ENCODE data around the gene CDON.
"Not testable (repeated sequence)": the region's sequence is repeated elsewhere in the genome, so short reads cannot be mapped to it uniquely, and the experiment has no call there.

The CDON gene

DNA sequence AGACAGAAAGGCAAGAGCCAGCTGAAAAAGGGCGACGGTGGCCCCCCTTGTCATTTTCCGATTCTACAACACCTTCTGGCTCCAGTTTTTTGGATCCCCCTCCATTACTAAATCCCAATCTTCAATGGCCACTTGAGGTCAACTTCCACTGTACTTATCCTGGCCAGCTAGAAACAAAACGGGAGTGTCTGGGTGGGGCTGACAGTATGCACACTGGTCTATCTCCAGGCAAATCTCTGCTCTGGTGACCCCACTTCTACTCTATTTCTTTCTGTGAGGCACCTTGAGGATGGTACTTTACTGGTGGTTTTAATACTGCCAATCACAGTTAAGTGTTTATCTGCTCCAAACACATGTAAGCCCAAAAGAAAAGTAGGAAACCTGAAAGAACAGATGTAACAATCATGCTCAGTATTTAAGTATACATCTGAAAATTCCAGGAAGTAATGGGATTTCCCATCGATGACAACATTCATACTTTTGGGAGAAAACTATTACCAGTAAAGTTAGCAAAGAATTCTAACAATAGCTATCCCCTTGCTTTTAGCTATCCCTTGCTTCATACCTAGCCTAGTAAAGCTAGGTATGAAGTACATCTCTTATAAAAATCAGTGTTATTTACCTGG, 16.0 kb downstream of the CDON start:
- DNase-seq, result no peak

DNA sequence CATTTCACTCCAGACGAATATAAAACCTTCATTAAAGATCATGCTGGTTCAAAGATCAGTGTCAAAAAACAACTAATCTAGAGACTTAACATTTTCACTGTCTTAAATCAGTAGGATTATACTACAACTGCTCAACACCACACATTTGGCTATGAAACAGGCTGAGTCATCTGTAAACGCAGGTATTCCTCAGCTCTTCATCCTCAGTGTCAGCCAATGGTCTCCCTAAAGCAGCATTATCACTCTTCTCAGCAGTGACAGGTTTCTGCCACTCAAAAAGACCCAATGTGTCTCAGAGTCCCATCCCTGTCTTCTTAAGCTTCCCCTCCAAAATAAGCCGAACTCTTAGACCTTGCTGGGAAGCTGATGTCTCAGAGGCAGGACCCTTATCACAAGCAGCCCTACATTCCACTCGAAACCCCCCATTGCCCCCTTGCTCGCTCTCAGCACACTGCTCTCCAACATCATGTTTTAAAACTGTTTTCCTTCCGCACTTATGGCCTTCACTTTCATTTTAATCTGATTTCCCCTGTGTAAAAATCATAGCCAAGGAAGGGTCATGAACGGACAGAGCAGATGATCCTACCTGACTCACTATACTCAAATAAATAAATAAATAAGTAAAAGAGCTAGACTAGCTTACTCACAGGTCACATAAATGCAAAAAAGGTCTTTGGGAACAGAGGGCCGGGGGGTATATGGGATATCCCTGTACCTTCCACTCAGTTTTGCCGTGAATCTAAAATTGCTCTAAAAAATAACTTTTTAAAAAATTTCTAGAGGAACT, 23.0 kb downstream of the CDON start:
- no peak for DNase-seq

DNA sequence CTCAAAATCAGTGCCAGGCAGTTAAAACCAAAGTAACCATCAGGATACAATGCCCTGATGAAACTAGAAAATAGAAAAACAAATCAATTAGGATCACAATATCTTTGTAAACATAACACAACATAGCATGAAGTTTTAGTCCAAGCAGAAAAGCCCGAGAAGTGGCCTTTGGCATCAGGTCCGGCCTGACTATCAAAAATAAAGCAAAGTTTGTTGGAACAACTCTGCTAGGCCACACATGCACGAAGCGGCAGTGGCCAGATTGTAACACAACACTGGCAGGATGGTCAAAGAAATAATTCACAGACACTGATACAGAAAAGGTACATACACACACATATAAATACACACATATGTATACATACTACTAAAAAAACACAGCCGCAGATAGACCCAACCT, 26.9 kb downstream of the CDON start:
- DNase-seq, result no peak

DNA sequence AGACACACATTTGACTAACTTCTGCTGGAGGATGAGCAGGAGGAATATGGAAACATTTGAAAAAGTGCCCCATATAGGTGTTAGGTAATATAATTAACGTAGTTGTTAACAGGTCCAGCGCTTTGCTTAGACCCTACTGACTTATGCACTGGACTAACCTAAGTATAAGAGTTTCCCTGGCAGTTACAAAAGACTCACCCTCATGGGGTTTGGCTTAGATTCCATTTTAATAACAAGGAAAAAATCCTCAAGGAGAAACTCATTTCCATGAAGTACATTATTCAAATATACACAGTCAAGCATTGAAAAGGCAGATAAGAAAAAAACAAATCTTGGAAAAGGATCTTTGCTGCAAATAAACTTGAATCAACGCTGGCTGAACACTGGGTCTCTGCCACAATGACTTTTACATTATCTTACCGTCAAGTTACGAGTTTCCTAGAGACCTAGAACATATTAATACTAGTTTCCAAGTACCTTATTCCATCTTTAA, 27.7 kb downstream of the CDON start:
- DNase-seq, result no peak

DNA sequence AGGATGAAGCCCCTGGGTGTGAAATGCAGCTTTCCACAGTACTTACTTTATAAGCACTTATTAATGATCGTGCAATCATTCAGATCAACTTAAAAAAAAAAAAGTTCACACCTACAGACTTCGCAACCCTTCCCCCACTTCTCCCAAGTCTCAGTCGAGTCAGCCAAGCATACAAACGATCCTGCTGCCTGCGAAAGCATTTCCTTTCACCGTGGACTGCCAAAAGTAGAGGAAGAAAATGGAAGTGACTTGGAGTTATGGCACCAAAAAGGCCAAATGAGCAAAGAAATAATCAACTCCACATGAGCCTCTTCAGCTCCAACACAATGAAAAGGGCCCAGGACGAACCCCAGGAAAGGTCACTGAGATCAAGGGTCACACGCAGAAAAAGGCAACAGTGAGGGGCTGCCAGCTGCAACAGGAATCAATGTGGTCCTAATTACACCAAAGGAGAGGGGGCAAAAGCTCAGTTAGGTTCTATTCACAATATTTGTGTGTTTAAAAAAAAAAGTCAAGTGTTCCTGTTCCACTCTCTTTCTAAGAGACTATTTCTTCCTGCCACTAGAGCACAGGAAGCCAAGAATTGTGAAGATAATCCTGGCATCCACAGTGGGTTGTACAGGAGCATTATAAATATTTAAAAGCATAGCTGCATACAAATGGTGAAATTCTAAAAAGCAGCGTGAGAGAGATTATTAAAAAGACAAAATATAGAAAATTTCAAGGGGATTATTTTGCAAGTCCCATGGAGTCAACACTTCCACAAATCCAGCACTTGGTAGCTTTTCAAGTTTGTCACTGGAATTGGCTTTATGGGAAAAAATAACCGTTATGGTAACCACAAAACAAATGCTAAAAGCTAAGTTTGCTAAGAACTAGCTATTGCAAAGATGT, 28.4 kb downstream of the CDON start:
- no peak for DNase-seq

DNA sequence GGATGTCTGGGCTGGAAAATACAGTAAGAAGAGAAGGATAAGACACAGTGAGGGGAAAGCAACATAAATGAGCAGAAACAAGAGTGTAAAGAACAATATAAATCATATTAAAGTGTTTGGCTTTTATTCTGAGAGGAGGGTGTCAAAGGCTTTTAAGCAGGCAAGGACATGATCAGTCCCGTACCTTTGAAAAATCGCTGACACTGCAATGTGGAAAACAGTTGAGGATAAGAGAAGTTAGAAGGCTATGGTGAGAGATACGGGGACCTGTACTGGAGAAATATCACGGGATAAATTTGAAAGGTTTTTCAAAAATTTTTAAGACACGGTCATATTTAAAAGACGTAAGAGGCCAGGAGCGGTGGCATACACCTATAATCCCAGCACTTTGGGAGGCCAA, 30.3 kb downstream of the CDON start:
- DNase-seq, result no peak

DNA sequence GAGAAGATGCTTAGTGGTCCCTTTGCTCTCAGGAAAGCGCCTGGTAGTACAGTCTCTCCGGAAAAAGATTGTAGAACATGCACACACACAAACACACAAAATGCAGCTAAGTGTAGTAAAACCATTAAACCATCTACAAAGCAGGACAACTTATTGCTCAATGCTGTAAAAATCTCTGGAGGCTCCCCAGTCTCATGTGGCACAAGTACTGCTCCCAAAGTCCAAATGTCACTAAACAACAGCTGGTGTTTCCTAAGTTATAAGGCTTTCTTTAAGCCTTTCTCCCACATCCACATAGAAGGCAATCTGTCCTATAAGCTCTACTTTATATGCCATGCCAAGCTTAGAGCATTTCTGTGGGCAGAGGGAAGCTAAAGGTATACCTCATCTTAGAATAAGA, 32.9 kb downstream of the CDON start:
- DNase-seq, result no peak

DNA sequence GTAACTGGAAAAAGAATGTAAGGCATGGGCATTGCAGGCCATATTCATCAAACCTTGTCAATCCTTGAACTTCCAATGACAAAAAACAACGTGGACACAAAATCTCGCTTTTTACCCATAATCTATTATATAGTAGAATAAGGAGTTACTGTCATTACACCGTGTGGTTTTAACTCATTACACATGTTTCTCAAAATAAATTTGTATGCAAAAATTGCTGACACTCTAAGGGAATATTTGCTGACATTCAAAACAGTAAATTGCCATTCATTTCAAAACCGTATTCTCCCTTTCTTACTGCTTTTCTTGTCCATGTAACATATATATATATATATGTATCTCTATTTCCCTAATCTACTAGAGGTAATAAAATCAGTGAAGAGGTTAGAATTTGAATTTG, 33.4 kb downstream of the CDON start:
- DNase-seq, result no peak

DNA sequence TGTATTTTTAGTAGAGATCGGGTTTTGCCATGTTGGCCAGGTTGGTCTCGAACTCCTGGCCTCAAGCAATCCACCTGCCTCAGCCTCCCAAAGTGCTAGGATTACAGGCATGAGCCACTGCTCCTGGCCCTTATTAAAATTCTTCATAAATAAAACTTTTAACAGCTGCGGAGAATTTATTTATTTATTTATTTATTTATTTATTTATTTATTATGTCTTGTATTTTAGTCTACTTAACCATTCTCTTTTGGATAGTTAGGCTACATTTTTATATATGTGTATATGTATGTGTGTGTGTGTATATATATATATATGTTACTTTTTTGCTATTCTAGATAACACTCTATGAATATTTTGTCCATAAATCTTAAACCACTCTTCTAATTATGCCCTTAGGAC, 34.1 kb downstream of the CDON start:
- not testable (repeated sequence) for DNase-seq

DNA sequence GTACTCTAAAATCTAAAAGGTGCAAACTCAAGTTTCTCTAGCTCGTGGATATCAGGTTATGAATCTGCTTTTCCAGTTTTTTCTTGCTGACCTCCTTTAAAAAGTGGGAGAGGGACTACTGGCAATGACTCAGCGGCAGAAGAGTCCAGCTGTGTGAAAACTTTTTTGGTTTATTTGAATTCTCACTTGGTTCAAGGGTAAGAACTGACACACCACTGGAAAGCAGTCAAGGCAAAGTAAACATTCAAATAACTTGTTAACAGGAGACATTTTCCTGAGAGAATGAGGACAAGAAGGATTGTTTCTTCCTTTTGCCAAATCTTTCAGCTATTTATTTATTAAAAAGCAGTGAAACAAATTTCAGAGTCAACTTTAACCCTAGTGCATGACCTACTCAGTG, 36.1 kb downstream of the CDON start:
- DNase-seq, result no peak

DNA sequence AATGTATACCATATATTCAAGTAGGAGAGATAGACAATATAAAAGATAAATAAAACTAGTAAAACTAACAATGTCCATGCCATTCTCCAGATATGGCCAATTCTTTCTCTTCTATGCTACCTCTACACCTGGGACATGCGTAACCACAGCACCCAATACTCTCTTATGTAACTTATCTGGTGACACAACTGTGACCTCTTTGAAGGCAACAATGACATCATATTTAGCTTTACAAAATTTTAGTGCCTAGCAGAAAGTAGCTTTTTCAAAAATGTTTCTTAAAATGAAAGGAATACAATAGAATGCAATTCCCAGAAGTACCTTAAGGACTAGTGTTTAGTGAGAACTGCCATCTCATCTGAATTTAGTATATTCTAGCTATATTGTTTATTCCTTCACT, 36.8 kb downstream of the CDON start:
- no peak for DNase-seq

DNA sequence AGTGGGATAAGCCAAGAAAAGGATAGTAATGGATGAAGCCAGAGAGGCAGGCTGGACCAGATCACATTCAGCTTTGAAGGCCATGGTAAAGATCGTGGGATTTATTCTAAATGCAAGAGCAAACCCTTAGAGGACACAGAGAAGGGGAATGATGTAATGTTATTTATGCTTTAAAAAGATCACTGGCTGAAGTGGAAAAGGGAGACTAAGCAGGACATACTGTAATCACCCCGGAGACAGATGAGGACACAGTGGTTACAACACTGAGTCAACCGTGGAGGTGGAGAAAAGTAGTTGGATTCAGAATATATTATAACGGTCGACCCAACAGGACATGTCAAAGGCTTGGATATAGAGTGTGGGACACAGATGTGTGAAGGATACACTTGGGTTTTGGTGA, 38.5 kb downstream of the CDON start:
- no peak for DNase-seq

DNA sequence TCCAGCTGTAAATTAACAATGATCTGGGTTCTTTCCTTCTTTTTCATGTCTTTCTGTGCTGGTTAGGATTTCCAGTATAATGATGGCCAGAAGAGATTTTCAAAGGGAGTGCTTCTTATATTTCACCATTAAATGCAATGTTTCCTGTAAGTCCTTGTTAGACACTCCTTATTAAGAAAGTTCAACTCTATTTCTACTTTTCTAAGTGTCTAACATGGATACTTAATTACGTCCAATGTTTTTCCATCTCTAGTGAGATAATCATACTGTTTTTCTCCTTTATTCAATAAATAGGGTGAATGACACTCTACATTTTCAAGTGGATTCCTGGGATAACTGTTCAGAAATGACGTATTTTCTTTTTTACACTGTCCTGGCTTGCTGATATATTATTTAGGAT, 49.8 kb downstream of the CDON start:
- DNase-seq, result no peak

DNA sequence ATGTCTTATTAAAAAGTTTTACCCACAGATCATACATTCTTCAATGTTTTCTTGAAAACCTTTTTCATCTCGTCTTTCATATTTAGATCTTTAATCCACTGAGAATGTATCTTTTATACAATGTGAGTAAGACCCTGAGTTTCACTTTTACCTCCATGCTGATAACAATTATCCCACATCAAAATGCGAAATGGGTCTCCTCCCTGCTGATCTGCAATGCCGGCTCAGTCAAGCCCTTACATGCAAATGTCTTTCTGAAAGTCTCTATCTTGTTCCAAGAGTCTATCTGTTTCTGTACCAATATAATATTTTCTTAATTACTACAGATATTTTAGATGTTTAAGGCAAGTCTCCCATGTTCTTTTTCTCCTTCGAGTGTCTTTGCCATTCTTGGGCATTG, 50.9 kb downstream of the CDON start:
- no peak for DNase-seq

DNA sequence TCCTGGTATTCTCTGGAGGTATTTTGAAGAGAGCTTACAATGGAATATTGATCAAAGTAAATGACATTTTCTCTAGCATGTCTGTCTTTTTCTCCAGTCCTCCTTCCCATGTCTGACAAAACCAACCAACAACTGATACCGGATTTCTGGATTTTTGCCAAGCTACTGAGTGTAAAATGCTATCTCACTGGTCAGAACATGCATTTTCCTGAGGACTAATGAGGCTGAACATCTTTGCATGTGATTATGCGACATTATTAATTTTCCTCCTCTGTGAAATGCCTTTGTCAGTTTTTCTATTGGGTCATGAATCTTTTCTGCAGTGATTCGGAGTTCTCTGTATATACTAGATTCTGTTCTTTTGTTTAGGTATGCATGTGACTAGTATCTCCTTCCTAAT, 51.4 kb downstream of the CDON start:
- DNase-seq, result no peak

DNA sequence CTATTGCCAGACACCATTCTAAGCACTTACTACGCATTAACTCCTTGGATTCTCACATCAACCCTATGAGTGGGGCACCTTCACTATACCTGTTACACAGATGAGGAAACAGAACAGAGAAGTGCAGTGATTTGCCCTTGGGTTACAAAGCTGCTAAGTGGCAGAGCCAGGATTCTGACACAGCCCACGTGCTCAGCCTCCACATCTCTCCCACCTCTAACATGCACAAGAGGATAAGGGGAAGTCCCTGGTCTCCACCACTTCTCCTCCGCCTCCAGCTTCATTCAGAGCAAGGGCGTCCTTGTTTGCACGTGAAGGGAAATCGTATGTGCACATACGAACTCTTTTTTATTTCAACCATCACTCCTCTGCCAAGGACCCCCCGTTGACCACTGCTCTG, 53.7 kb downstream of the CDON start:
- DNase-seq, result peak; percentile 15 to 46

DNA sequence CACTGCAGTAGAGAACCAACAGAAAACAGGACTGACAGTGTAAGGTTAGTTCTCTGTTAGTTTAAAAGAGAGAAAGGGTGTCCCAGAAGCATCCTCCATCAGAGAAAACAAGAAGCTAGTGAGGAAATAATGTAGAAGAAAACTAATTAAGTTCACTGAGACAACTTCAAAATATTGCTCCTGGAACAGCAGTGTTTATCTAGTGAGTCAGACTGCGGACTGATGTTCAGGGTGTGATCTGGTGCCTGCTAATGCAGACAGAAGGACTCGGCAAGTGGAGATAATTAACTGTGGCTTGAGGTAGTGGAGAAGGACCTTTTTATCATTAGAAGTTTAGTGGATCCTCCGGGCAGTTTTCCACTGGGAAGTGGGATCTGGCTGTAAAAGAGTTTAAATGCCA, 55.4 kb downstream of the CDON start:
- DNase-seq, result no peak

DNA sequence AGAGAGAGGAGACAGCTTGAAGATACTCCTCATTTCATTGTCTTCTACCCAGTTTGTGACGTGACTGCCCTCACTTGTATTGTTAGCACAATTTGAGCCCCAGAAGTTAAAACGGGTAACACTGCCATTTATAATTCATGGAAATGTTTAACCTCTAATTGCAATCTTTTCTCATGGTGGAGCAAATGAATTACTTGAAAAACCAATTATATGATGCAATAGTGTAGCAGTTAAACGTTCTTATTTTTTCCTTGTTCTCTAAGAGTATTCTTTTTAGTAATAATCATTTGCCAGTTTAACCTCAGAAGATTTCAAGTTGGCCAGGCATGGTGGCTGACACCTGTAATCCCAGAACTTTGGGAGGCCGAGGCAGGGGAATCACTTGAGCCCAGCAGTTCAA, 56.6 kb downstream of the CDON start:
- DNase-seq, result no peak

DNA sequence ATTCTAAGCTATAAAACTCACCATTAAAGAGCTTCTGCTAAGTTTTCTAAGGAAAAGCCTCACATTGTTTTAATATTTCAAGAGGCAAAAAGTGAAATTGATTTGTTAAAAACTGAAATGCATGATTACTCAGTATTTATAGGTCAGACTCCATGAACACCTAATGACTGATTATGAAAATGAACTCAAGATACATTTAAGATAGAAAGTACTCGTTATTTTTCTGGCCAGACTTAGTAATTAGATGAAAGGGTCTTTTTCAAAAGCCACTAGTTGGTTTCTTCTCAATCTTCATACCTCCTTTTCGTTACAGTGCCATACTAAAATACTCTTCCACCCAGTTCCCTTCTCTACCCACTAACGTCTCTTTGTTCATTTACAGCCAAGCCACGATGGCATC, 60.5 kb downstream of the CDON start:
- no peak for DNase-seq

DNA sequence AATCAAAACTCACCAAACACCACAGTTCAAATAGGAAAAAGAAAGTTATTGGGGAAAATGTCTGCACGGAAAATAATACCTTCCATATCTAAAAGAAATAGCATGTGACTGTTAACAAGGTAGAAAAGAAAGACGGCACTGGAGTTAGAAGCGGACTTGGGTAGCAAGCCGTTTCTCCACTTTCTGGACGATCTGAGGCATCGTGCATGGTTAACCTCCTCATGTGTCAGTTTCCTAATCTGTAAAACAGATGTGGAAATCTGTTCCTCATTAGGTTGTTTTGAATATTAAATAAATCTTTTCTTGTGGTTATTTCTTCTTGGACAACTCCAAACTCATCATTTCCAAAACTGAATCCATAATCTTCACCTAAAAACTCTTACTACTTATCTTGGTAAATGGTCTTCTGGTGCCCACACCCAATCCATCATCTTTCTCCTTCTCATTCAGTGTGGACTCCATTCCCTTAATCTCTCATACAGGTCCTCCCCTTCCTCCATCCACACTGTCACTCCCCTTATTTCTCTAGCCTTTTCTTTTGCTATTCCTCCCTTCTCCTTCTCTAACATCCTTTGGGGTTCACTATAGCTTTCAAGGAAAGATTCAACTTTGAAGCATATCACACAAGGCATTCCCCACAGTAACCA, 63.3 kb downstream of the CDON start:
- DNase-seq, result no peak

DNA sequence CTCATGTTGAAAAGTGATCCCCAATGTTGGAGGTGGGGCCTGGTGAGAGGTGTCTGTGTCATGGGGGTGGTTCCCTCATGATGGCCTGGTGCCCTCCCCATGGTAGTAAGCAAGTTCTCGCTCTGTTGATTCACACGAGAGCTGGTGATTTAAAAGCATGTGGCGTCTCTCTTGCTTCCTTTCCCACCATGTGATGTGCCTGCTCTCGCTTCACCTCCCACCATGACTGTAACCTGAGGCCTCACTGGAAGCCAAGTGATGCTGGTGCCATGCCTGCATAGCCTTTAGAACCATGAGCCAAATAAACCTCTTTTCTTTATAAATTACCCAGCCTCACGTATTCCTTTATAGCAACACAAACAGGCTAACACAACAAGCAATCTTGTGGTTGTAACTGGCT, 64.4 kb downstream of the CDON start:
- DNase-seq, result no peak

DNA sequence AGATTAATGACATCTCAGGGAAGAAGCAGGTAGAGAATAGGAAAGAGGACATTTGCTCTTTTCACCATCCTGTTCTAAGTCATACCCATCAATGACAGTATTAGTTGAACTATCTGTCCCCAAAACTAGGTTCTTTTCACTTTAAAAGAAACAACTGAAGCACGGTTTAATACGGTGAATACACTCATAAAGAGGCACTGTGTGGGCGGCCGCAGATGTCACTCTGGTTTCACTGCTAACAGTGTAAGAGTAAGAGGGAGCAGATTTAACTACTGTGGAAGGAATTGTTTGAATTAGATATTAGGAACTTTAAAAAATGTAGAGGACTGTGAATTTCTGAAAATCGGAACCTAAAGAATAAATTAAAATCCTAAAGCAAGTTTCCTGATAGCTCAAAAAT, 67.4 kb downstream of the CDON start:
- DNase-seq, result no peak

DNA sequence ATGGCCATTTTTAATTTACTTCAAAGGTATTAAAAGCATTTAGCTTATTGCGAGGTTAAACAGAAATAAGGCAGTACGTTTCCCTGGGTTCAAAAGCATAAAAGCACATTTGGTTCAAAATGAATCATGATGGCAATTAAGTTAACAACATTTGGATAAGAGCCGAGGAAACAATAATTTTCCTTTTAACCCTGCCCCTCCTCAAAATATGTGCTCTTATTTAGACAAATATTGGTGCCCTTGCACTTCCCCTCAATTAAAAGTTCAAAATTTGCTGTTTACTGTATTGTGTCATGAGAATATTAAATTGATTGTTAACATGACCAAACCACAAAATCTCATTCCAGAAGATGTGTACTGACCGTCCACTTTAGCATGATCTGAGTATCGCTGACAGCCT, 68.2 kb downstream of the CDON start:
- DNase-seq, result no peak
